ENCODE measurements around the gene ZNF318.

Gene ZNF318

DNA sequence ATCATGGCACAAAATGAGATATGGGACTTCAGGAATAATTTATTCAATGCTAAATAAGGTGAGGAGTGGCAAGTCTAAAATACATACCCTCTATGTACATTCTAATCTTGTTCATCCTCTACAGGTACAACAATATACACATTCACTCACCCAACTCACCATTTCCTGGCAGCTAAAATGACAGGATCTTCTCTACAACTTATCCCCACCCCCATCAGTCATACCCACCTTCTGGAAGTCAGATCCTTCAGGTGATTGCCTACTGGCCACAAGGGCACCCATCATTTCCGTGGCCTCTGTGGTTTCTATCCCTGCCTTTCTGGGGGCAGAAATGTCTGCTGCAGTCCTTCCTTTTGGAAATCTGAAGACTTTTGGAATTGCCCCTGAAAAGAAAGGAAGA, 38.0 kb downstream of the ZNF318 start:
- H3K27me3 ChIP-seq (ENCODE audit: insufficient read depth, low read length) = no peaks in the 10 kb centered on the region
- H3K4me3 ChIP-seq (ENCODE audit: low read length) = no peak overlapping the region
- H3K27ac ChIP-seq (ENCODE audit: low read length) = no peak overlapping the region
- no peaks in the 10 kb centered on the region for H3K9me3 ChIP-seq (ENCODE audit: insufficient read depth, low read depth, low read length)
- peaks cover 3% of the 10 kb centered on the region; the same call in 1 of the 2 replicates for H3K4me1 ChIP-seq (ENCODE audit: insufficient read depth, low read length)
- no peaks in the 10 kb centered on the region for H3K36me3 ChIP-seq (ENCODE audit: insufficient read depth, low read depth, low read length)
- no peak overlapping the region for H3K9ac ChIP-seq (ENCODE audit: low read depth, low read length)

DNA sequence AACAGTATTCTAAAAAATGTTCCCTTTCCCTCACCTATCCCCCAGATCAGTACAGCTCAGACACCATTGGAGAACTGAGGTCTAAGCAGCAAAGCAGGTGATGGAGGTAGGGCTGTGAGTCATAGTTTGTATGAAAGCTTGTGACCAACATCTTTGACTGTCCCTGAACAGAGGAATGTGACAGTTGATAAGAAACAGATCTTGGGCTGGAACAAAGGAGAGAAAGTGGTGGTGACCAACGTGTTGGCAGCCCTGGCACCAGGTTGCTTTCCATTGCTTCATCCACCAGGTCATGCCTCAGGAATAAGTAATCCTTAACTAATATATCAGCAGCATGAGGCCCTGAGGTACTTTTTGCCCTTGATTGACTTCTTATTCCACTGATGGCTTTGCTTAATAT, 40.9 kb downstream of the ZNF318 start:
- Histone ChIP-seq H3K27me3 (ENCODE audit: insufficient read depth, low read length) (no peaks in the 10 kb centered on the region), H3K36me3 (ENCODE audit: insufficient read depth, low read depth, low read length) (no peaks in the 10 kb centered on the region), H3K9ac (ENCODE audit: low read depth, low read length) (no peak overlapping the region), H3K9me3 (ENCODE audit: insufficient read depth, low read depth, low read length) (no peaks in the 10 kb centered on the region), H3K4me3 (ENCODE audit: low read length) (no peak overlapping the region), H3K4me1 (ENCODE audit: insufficient read depth, low read length) (no peaks in the 10 kb centered on the region), H3K27ac (ENCODE audit: low read length) (no peak overlapping the region)

DNA sequence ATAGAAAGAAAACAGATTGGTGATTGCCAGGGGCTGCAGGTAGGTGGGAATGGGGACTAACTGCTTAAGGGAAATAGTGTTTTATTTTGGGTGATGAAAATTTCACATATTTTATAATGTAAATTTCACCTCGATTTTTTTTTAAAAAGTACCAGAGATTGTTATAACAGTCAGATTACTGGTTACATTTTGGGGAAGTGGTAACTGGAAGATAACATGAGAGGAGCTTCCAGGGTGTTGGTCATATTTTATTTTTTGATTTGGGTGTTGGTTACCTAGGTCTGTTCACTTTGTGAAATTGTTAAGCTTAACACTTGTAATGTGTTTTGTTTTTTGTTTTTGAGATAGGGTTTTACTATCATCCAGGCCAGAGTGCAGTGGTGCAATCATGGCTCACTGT, 43.6 kb downstream of the ZNF318 start:
- Histone ChIP-seq H3K9me3 (ENCODE audit: insufficient read depth, low read depth, low read length) (no peaks in the 10 kb centered on the region), H3K4me1 (ENCODE audit: insufficient read depth, low read length) (no peaks in the 10 kb centered on the region), H3K4me3 (ENCODE audit: low read length) (no peak overlapping the region), H3K36me3 (ENCODE audit: insufficient read depth, low read depth, low read length) (no peaks in the 10 kb centered on the region), H3K27ac (ENCODE audit: low read length) (no peak overlapping the region), H3K9ac (ENCODE audit: low read depth, low read length) (no peak overlapping the region), H3K27me3 (ENCODE audit: insufficient read depth, low read length) (no peaks in the 10 kb centered on the region)

DNA sequence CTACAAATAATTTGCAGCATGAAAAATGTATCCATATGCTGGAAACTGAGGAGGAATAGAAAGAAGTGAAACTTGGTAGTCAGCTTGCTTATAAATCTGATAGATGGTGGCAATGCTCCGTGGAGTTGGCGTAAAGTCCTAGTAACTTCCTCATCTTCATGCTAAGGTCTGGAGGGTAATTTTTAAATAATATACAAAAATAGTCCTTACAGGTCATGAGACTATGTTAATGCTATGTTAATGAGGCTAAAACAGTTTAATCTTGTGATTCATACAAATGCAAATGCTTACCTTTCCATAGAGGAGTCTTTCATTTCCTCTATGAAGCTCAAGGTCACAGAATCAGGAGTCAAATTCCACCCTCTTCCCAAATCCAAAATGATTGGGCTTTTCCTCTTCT, 51.4 kb downstream of the ZNF318 start:
- no peak overlapping the region for H3K9ac ChIP-seq (ENCODE audit: low read depth, low read length)
- peaks cover 11% of the 10 kb centered on the region for H3K4me1 ChIP-seq (ENCODE audit: insufficient read depth, low read length)
- no peaks in the 10 kb centered on the region for H3K27me3 ChIP-seq (ENCODE audit: insufficient read depth, low read length)
- no peaks in the 10 kb centered on the region for H3K9me3 ChIP-seq (ENCODE audit: insufficient read depth, low read depth, low read length)
- no peak overlapping the region for H3K4me3 ChIP-seq (ENCODE audit: low read length)
- no peaks in the 10 kb centered on the region for H3K36me3 ChIP-seq (ENCODE audit: insufficient read depth, low read depth, low read length)
- no peak overlapping the region for H3K27ac ChIP-seq (ENCODE audit: low read length)

DNA sequence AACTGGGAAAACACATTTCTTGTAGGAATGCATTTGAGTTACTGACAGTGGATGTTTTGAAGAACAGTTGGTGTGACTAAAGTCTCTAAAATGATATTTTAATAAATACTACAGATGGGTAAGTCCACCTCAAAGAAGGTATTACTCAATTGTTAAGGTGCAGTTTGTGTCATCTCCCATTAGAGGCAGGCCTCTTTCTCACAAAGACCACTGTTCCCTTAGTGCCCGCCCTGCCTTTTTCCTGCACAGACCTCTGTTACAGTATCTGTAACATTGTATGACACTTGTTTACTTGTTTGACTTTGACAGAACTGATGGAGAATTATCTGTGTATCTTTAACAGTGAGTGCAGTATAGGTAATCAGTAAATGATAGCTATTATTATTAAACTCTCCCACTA, 55.6 kb downstream of the ZNF318 start:
- no peak overlapping the region for H3K27ac ChIP-seq (ENCODE audit: low read length)
- no peaks in the 10 kb centered on the region for H3K9me3 ChIP-seq (ENCODE audit: insufficient read depth, low read depth, low read length)
- H3K27me3 ChIP-seq (ENCODE audit: insufficient read depth, low read length) = 0 out of 2 replicates have a peak, but pooled peaks cover 4% of the 10 kb centered on the region
- H3K4me3 ChIP-seq (ENCODE audit: low read length) = no peak overlapping the region
- H3K4me1 ChIP-seq (ENCODE audit: insufficient read depth, low read length) = peaks cover 15% of the 10 kb centered on the region
- no peak overlapping the region for H3K9ac ChIP-seq (ENCODE audit: low read depth, low read length)
- H3K36me3 ChIP-seq (ENCODE audit: insufficient read depth, low read depth, low read length) = no peaks in the 10 kb centered on the region

DNA sequence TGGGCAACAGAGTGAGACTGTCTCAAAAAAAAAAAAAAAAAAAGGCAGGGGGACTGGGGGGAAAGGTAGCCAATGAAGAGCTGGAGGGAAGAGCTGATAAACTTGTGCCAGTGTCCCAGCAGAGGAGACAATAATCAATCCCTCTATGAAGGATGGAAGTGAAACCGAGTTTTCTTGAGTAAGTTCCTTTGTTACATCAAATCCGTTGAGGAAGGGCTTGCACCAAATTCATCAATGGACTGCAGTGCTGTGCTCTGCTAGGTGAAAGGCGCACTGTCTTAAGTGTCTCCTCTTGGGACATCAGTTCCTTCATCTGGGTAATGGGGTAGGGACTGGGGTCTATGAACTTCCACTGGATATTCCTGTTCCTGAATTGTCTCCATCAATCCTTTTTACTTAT, 57.8 kb downstream of the ZNF318 start:
- Histone ChIP-seq H3K4me1 (ENCODE audit: insufficient read depth, low read length) (peaks cover 10% of the 10 kb centered on the region; the same call in 1 of the 2 replicates), H3K36me3 (ENCODE audit: insufficient read depth, low read depth, low read length) (no peaks in the 10 kb centered on the region), H3K27ac (ENCODE audit: low read length) (no peak overlapping the region), H3K27me3 (ENCODE audit: insufficient read depth, low read length) (0 out of 2 replicates have a peak, but pooled peaks cover 4% of the 10 kb centered on the region), H3K4me3 (ENCODE audit: low read length) (no peak overlapping the region), H3K9me3 (ENCODE audit: insufficient read depth, low read depth, low read length) (no peaks in the 10 kb centered on the region), H3K9ac (ENCODE audit: low read depth, low read length) (no peak overlapping the region)

DNA sequence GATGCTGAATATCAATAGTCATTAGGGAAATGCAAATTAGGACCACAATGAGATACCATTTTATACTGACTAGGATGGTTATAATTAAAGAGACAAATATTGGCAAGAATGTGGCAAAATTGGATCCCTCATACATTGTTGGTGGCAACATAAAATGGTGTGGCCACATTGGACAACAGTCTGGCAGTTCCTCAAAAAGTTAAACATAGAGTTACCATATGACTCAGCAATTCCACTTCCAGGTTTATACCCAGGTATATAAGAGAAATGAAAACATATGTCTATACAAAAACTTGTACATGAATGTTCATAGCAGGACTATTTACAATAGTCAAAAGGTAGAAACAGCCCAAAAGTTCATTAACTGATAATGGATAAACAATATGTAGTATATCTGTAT, 58.8 kb downstream of the ZNF318 start:
- peaks cover 10% of the 10 kb centered on the region; the same call in 1 of the 2 replicates for H3K4me1 ChIP-seq (ENCODE audit: insufficient read depth, low read length)
- no peaks in the 10 kb centered on the region for H3K9me3 ChIP-seq (ENCODE audit: insufficient read depth, low read depth, low read length)
- no peak overlapping the region for H3K9ac ChIP-seq (ENCODE audit: low read depth, low read length)
- H3K27me3 ChIP-seq (ENCODE audit: insufficient read depth, low read length) = 0 out of 2 replicates have a peak, but pooled peaks cover 4% of the 10 kb centered on the region
- no peak overlapping the region for H3K4me3 ChIP-seq (ENCODE audit: low read length)
- H3K27ac ChIP-seq (ENCODE audit: low read length) = no peak overlapping the region
- no peaks in the 10 kb centered on the region for H3K36me3 ChIP-seq (ENCODE audit: insufficient read depth, low read depth, low read length)

DNA sequence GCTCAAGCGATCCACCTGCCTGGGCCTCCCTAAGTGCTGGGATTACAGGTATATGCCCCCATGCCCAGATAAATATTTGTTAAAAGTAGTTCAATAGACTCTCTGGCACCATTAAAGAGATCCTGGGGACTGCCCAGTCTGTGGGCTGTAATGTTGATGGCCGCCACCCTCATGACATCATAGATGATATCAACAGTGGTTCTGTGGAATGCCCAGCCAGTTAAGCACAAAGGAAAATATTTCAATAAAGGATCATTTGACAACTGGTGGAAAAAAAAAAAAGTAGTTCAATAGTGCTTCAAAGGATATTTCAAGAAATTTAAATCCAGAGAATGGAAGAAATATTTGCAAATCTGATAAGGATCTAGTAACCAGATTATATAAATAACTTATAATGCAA, 59.3 kb downstream of the ZNF318 start:
- Histone ChIP-seq H3K4me1 (ENCODE audit: insufficient read depth, low read length) (peaks cover 14% of the 10 kb centered on the region; the same call in 1 of the 2 replicates), H3K9ac (ENCODE audit: low read depth, low read length) (no peak overlapping the region), H3K36me3 (ENCODE audit: insufficient read depth, low read depth, low read length) (no peaks in the 10 kb centered on the region), H3K4me3 (ENCODE audit: low read length) (no peak overlapping the region), H3K9me3 (ENCODE audit: insufficient read depth, low read depth, low read length) (no peaks in the 10 kb centered on the region), H3K27ac (ENCODE audit: low read length) (no peak overlapping the region), H3K27me3 (ENCODE audit: insufficient read depth, low read length) (0 out of 2 replicates have a peak, but pooled peaks cover 4% of the 10 kb centered on the region)

DNA sequence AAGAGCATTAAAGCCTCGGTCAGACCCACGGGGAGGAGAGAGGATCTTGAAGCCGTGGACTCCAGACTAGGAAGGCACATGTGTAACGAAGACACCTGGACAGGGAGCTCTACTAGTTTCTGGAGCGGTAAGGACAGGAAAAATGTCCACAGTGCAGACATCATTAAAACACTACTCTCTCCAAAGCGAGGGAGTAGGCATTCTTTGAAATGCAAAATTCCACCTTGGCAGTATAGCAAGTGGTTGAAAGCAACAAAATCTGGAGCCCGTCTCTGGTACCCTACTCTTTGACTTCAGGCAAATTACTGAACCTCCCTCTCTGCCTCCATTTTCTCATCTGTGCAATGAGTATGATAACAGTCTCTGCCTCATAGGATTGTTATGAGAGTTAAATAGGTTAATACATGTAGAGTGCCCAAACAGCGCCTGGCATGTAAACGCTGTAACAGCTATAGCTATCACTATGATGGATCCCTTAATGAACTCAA, 60.4 kb downstream of the ZNF318 start:
- H3K36me3 ChIP-seq (ENCODE audit: insufficient read depth, low read depth, low read length) = peaks cover 7% of the 10 kb centered on the region; the same call in 1 of the 2 replicates
- H3K9me3 ChIP-seq (ENCODE audit: insufficient read depth, low read depth, low read length) = no peaks in the 10 kb centered on the region
- no peak overlapping the region for H3K27ac ChIP-seq (ENCODE audit: low read length)
- H3K4me3 ChIP-seq (ENCODE audit: low read length) = peak overlapping the region; percentile 83
- H3K4me1 ChIP-seq (ENCODE audit: insufficient read depth, low read length) = peaks cover 14% of the 10 kb centered on the region; the same call in 1 of the 2 replicates
- H3K9ac ChIP-seq (ENCODE audit: low read depth, low read length) = peak overlapping the region; percentile 77; the same call in 1 of the 2 replicates
- 0 out of 2 replicates have a peak, but pooled peaks cover 4% of the 10 kb centered on the region for H3K27me3 ChIP-seq (ENCODE audit: insufficient read depth, low read length)

DNA sequence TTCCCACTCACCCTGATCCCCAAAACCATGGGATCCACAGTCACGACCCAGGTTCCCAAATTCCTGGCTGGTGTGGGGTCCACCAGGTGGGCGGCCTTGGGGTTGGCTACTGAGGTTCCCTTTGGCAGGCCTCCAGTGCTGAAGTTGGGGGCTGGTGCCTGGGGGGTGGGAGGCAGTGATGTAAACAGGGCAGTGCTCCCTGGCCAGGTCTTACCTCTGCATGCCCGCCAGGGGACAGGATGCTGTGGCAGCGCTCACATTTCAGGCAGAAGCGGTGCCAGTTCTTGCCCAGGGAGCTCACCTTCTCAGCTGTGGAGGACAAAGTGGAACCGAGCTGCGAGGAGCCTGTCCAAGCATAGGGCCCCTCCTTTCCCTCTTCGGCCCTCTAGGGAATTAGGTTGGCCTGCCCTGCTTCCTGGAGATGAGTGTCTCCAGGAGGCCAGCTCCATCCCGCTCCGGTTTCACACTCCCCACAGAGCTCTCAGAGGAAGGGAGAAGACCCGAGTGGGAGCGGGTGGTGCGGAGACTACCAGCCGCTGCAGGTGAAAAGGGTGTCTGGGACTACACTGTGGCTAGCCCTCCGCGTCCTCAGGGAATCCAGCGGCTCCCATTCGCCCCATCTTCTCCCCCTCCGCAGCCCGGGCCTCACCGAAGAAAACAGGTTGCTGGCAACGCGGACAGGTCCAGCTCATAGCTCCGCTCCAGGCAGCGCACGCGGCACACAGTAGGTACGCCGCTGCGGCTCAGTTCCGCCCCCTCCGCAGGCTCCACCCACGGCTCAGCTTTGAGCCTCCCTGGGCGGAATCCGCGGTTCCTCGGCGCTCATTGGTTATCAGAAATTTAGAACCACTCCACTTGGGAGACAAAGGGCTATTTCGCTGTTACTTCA, 61.1 kb downstream of the ZNF318 start, which contains the start of gene CRIP3:
TSS of gene CRIP3 (minus strand) at position 726 of the 889 bp plus-strand sequence. CDS start at position 692, 34 bp downstream.
- Histone ChIP-seq H3K9me3 (ENCODE audit: insufficient read depth, low read depth, low read length) (no peaks in the 10 kb centered on the region), H3K9ac (ENCODE audit: low read depth, low read length) (peak within 1 kb of the TSS; percentile 77; the same call in 1 of the 2 replicates), H3K27ac (ENCODE audit: low read length) (no peak within 1 kb of the TSS), H3K4me1 (ENCODE audit: insufficient read depth, low read length) (peaks cover 14% of the 10 kb centered on the region; the same call in 1 of the 2 replicates), H3K36me3 (ENCODE audit: insufficient read depth, low read depth, low read length) (peaks cover 7% of the 10 kb centered on the region; the same call in 1 of the 2 replicates), H3K27me3 (ENCODE audit: insufficient read depth, low read length) (0 out of 2 replicates have a peak, but pooled peaks cover 4% of the 10 kb centered on the region), H3K4me3 (ENCODE audit: low read length) (peak within 1 kb of the TSS; percentile 83)

DNA sequence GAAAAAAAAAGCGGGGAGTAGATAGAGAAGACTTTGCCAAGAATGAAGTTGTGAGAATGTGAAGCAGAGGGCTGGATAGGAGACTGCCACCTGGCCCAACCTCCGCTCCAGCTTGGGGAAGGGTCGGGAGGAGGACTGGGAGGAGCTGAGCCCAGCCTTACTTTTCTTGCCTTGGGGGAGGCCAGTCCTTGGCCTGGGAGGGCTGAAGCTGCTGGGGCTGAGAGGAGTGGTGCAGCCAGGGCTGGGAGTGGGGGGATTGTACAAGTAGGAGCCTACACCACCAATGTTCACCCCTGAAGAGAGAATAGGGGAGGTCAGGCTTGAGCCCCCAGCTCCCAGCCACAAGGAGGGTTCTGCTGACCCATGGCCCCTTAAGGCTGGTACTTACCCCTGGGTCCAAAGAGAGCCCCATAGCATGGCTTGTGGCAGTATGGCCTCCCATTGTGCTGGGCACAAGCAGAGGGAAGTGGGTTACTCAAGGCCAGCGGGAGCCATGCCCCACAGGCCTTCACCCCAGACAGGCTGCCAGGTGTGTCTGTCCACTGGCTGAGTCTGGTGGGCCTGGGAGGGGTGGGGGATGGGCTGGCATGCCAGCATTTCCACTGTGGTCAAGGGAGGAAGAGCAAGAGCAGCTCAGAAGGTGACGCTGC, 61.9 kb downstream of the ZNF318 start:
- H3K27me3 ChIP-seq (ENCODE audit: insufficient read depth, low read length) = 0 out of 2 replicates have a peak, but pooled peaks cover 4% of the 10 kb centered on the region
- no peak overlapping the region for H3K27ac ChIP-seq (ENCODE audit: low read length)
- H3K9ac ChIP-seq (ENCODE audit: low read depth, low read length) = peak overlapping the region; percentile 77; the same call in 1 of the 2 replicates
- H3K4me3 ChIP-seq (ENCODE audit: low read length) = peak overlapping the region; percentile 83
- H3K4me1 ChIP-seq (ENCODE audit: insufficient read depth, low read length) = peaks cover 14% of the 10 kb centered on the region; the same call in 1 of the 2 replicates
- H3K36me3 ChIP-seq (ENCODE audit: insufficient read depth, low read depth, low read length) = peaks cover 7% of the 10 kb centered on the region; the same call in 1 of the 2 replicates
- H3K9me3 ChIP-seq (ENCODE audit: insufficient read depth, low read depth, low read length) = no peaks in the 10 kb centered on the region
